Articular chondrocyte of knee joint (primary cell): ENCODE results near the gene POLR2E. TPM values are rescaled to one million over a fixed set of nuclear protein-coding genes. Genes with fewer than 3 reads are reported as not detected.

ENCODE experiments used
- total RNA-seq: library from RNA; depleted of rRNA; stranded (reverse); fragments of >200 nt; gene quantifications from 2 replicates; pipeline ENCODE4 v1.2.3, GENCODE V29; 2012

POLR2E gene
- total RNA-seq: 77.0 and 86.9 TPM in 2 replicates

DNA sequence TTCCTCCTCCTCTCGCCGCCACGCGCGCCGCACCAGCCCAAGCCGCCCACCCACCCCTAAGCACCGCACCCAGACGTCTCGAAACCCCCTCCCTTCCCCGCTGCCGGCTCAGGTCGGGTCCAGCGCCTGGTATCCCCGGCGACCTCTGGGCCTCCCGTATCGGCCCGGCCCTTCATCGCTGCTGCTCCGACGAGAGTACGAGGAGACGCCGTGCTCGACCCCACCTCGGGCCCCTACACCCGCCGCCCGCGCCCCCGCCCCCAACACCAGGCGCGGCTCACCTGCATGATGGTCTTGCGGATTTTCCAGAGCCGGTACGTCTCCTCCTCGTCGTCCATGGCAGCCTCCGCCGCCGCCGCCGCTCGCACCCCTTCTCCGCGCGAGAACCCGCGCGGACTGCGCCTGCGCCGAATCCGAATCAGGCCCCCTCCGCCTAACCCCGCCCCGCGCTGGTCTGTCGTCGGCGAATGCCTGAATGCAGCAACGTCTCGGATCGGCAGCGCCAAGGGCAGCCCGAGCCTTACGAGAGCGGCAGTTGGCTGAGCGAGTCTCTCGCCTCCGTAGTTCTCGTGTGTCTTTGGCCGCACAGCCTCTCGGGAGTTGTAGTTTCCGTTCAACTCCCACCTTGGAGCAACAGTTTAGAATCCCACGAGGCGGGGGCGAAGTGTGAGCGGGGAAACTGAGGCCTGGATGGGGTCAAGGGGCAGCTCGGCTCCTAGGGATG, at the start of gene POLR2E:
Gene POLR2E (minus strand): TSS at position 398 of the 724 bp plus-strand sequence. CDS start 60 bp downstream, at position 338.

DNA sequence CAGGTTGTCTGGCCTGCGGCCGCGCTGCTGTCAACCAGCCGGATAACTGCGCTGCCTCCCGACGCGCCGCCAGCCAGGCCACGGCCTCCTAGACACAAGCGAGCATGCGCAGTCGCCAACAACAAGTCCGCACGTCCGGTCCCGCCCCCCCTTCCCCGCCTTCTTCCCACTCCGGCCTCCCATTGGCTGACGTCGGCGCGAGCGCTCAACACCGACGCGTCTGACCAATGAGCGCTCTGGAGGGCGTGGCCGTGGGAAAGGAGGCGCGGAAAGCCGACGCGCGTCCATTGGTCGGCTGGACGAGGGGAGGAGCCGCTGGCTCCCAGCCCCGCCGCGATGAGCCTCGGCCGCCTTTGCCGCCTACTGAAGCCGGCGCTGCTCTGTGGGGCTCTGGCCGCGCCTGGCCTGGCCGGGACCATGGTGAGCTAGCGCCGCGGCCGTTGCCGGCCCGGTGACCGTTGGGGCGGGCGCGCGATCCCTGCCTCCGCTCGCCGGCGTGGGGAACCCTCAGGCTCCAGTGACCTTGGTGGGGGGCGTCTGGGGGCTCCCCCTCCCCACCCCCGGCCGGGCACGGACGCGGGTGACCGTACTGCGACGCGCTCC, 8.6 kb upstream of the POLR2E start, which contains the start of gene GPX4:
Gene GPX4 (plus strand): TSS at position 287 of the 603 bp plus-strand sequence. CDS start 50 bp downstream, at position 337.

DNA sequence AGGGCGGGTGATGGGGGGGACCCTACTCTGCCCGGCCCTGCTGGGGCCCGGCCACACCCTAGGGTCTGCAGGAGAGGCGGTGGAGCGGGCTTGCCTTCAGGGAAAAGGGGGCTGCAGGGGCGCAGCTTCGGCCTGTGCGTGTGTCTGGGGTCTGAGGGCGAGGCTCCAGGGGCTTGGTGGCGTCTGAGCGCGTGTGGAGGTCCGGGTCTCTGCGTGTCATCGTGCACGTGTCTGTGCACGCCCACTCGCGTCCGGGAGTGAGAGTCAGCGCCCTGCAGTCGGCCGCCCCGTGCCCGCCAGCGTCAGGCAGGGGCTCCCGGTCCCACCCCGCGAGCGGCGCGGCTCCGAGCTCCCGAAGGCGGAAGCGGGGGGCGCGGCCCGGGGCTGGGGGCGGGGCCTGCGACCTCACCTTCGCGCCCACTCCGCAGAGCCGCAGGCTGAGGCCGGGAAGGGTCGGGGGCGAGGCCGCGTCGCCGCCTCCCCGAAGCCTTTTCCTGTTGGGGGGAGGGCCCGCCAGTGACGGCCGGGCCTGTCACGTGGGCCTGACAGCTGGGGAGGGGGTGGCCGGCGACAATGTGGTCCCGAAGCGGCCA, 28.3 kb downstream of the POLR2E start, which contains the start of gene ARHGAP45:
Gene ARHGAP45 (plus strand): TSS at position 420 of the 593 bp plus-strand sequence. CDS start 239 bp downstream, outside the sequence.

DNA sequence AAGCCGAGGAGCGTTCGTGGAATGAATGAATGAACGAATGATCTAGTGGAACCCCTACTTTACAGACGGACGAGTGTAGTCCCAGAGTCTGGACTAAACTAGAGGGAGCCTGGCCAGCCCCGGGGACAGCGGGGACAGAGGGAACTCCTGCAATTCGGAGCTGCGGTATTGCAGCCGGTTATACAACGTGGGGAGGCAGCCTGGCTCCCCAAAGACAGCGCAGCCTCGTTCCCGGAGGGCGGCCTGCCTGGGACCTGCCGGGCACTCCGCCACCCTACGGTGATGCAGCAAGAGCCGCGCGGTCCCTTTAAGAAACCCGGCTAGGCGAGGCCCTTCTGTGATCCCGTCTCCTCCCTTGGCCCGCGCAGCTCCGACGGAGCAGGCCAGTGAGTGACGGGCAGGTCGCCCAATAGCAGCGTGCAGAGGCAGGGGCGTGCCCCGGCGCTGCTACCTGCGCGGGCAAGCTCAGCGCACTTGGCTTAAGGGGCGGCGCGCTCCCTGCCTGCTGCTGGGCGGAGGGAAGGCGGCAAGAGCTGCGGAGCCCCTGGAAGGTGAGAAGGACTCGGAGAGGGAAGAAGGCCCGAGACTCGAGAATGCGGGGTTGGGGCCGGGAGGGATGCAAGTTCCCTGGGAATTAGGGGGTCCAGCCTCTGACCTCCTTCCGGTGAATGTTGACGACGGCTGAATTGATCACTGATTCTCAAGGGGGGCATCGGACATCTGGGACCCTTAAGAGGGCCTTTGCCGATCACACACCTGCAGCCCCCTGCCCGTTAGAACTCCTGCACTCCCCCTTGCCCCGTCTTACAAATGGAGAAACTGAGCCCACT, 55.3 kb downstream of the POLR2E start, which contains the start of gene ABCA7:
Gene ABCA7 (plus strand): TSS at position 462 of the 830 bp plus-strand sequence. CDS start 1,255 bp downstream, outside the sequence.

Other genes starting within 250 kb of the POLR2E start
- 0.43 and 1.0 TPM in 2 replicates for gene ELANE, start 243.1 kb downstream of the POLR2E start, total RNA-seq
- gene CFD, start 235.7 kb downstream of the POLR2E start, total RNA-seq: 1.9 and 2.1 TPM in 2 replicates
- gene MED16, start 202.2 kb downstream of the POLR2E start, total RNA-seq: 16.5 and 20.4 TPM in 2 replicates
- gene RNU6-9, start 201.9 kb downstream of the POLR2E start, total RNA-seq: not detected in 2 replicates
- gene R3HDM4, start 182.2 kb downstream of the POLR2E start, total RNA-seq: 28.9 and 34.1 TPM in 2 replicates
- 0.13 TPM in 1 of 2 replicates, not detected in the other for gene KISS1R, start 178.0 kb downstream of the POLR2E start, total RNA-seq
- 5.6 and 7.1 TPM in 2 replicates for gene ARID3A, start 169.3 kb downstream of the POLR2E start, total RNA-seq
- 27.6 and 41.2 TPM in 2 replicates for gene WDR18, start 111.0 kb downstream of the POLR2E start, total RNA-seq
- gene GRIN3B, start 95.0 kb downstream of the POLR2E start, total RNA-seq: 0.13 and 0.65 TPM in 2 replicates
- gene TMEM259, start 74.3 kb downstream of the POLR2E start, total RNA-seq: 47.1 and 52.4 TPM in 2 replicates
- gene RNU6-2, start 73.9 kb downstream of the POLR2E start, total RNA-seq: not detected in 2 replicates
- gene CNN2, start 68.8 kb downstream of the POLR2E start, total RNA-seq: 240 and 261 TPM in 2 replicates
- gene ABCA7, start 55.3 kb downstream of the POLR2E start, total RNA-seq: 4.7 and 5.6 TPM in 2 replicates
- gene ARHGAP45, start 28.2 kb downstream of the POLR2E start, total RNA-seq: 0.32 and 0.39 TPM in 2 replicates
- 451 and 456 TPM in 2 replicates for gene GPX4, start 8.6 kb upstream of the POLR2E start, total RNA-seq
- gene SBNO2, start 78.9 kb upstream of the POLR2E start, total RNA-seq: 71.2 and 86.9 TPM in 2 replicates
- 65.6 and 69.0 TPM in 2 replicates for gene STK11, start 110.4 kb upstream of the POLR2E start, total RNA-seq
- 2.0 and 3.6 TPM in 2 replicates for gene CBARP, start 142.6 kb upstream of the POLR2E start, total RNA-seq
- 11.0 and 14.5 TPM in 2 replicates for gene ATP5F1D, start 146.4 kb upstream of the POLR2E start, total RNA-seq
- gene MIDN, start 153.2 kb upstream of the POLR2E start, total RNA-seq: 16.9 and 18.4 TPM in 2 replicates
- gene CIRBP, start 174.0 kb upstream of the POLR2E start, total RNA-seq: 322 and 371 TPM in 2 replicates
- 16.3 and 17.4 TPM in 2 replicates for gene FAM174C, start 180.2 kb upstream of the POLR2E start, total RNA-seq
- gene EFNA2, start 190.5 kb upstream of the POLR2E start, total RNA-seq: not detected in 2 replicates